Measurements from ENCODE around the gene FLNA.

GRCh38 chrX:154305541-154306205, 68.8 kb downstream of the FLNA start:
- TF ChIP-seq EGR1 (IDR thresholded peaks at IDR 0.05), result no peak
- no peak for TF ChIP-seq TAF1 (IDR thresholded peaks at IDR 0.05; ENCODE audit: low read depth)
- TF ChIP-seq RAD21 (IDR thresholded peaks at IDR 0.05; ENCODE audit: low read depth), result no peak
- no peak for TF ChIP-seq EP300 (IDR thresholded peaks at IDR 0.05; ENCODE audit: borderline replicate concordance)
- TF ChIP-seq TCF12 (IDR thresholded peaks at IDR 0.05; ENCODE audit: low read depth), result no peak
- TF ChIP-seq ZBTB7A (IDR thresholded peaks at IDR 0.05; ENCODE audit: low read depth), result no peak
- TF ChIP-seq MAX (IDR thresholded peaks at IDR 0.05), result no peak
- no peak for TF ChIP-seq REST (IDR thresholded peaks at IDR 0.05; ENCODE audit: low read depth)
- no peak for TF ChIP-seq NFIC (IDR thresholded peaks at IDR 0.05)
- no peak for TF ChIP-seq FOXM1 (IDR thresholded peaks at IDR 0.05; ENCODE audit: borderline replicate concordance, low read depth)
- TF ChIP-seq CEBPB (IDR thresholded peaks at IDR 0.05), result no peak
- no peak for TF ChIP-seq YY1 (IDR thresholded peaks at IDR 0.05; ENCODE audit: low read depth)
- TF ChIP-seq TEAD4 (IDR thresholded peaks at IDR 0.05), result no peak
- TF ChIP-seq CREB1 (IDR thresholded peaks at IDR 0.05; ENCODE audit: low read depth), result no peak

All from Ishikawa (cell line).